ENCODE measurements around the gene HOMER2.
"Not testable (repeated sequence)": the region's sequence is repeated elsewhere in the genome, so short reads cannot be mapped to it uniquely, and the experiment has no call there.

HOMER2 gene

DNA sequence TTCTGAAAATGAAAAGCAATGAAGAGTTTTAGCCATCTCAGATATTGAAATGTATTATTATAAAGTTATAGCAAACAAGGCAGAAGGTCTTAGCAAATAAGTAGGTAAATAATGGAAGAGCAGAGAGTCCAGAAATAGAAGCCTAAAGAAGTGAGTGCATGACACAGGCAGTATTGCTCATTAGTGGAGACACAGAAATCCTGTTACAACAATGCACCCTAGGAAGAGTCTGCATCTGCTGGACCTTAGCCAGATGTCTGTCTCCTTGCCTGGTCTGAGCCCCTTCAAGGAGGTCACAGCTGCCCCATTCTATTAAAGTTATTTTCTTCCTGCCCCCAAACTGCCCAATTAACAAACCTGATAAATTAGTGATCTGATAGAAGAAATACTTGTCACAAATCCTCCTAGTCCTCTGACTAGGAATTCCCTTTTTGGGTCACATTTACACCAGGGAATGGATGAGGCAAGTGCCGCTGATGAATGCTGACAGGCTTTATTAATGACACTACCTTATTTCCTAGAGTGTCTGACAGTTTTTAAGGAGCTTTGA, 51.9 kb downstream of the HOMER2 start:
- in situ Hi-C loops (cut with MboI; ENCODE audit: low sequenced_read_pairs): no loop called here

DNA sequence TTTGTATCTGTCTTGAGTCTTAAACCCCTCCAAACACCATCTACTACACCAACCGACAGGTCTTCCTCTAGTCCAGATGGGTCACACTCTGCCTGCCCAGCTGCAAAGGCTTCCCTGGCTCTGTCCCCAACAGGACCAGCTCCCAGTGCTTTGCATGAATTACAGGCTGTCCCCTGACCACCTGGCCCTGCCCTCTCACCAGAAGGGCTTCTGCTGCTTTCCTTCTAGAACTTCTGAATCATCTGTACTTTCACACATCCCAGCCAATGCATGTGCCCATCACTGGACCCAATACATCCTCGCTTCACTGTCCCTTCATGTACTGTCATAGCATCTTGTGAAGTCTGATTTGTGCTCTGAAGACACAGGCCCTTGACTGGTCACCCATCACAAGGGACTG, 53.6 kb downstream of the HOMER2 start:
- in situ Hi-C loops (cut with MboI; ENCODE audit: low sequenced_read_pairs): no loop called here

DNA sequence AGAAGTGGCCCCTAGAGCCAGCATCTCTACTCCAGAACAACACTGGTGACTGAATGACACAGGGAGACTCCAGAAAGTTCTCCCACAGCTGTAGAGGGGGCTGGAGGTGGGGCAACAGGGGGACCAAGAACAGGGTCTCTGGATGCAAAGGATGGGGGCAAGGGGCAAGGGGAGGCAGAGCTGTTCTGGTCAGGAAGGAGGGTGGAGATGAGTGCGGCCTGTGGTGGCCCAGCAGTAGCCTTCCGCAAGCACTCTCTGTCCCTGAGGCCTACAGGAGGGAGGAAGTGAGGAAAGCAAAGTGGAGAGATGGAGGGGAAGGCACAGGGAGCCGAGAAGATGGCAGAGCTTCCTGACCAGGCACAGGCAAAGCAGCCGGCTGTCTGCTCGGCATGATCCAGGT, 56.5 kb downstream of the HOMER2 start:
- in situ Hi-C loops (cut with MboI; ENCODE audit: low sequenced_read_pairs): no loop called here

DNA sequence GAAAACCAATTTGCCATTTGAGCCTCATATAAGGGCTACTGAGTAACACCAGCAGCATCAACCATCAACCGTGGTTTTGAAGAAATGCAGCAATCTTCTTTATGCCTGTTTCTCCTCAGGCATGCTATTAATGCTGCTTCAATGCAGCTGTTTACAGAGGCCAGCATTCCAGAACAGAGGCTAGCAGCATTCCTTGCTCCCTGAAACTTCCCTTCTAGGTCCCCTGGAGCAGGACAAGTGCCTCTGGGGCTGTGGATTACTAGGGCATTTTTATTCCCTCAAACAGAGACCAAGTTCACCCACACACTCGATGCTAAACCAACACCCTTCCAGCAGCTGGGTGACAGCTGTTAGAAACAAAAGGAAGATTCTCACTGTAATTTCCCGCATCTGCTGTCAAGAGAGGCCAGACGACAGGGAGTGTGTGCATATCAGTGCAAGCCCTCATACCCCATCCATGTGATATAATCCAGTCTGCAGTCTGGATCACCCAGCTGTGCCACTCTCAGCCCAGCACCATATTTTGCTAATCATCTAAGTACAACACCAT, 57.5 kb downstream of the HOMER2 start:
- in situ Hi-C loops (cut with MboI; ENCODE audit: low sequenced_read_pairs): no loop called here

DNA sequence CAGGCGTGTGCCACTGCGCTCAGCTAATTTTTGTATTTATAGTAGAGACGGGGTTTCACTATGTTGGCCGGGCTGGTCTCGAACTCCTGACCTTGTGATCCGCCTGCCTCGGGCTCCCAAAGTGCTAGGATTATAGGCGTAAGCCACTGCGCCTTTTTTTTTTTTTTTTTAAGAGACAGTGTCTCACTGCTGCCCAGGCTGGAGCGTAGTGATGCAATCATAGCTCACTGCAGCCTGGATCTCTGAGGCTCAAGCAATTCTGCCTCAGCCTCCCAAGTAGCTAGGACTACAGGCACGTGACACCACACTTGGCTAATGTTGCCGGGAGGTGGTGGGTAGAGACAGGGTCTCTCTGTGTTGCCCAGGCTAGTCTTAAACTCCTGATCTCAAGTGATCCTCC, 59.0 kb downstream of the HOMER2 start:
- in situ Hi-C loops (cut with MboI; ENCODE audit: low sequenced_read_pairs): not testable (repeated sequence)

DNA sequence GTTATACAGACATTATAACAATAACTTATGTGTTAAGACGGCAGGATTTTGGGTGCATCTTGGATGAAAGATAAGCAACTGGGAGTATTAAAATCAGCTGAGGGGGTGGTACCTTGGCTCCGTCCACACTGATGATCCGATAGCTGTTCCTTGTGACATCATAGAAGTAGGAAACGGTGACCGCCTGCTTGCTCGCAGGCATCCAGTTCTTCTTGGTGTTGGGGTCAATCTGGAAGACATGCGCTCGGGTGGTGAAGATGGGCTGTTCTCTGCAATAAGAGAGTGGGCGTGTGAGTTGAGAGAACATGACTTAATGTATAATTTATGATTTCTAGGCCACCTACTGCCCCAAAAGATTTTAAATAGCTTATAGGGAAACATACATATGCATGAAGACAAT, 59.9 kb downstream of the HOMER2 start:
- in situ Hi-C loops (cut with MboI; ENCODE audit: low sequenced_read_pairs): no loop called here

DNA sequence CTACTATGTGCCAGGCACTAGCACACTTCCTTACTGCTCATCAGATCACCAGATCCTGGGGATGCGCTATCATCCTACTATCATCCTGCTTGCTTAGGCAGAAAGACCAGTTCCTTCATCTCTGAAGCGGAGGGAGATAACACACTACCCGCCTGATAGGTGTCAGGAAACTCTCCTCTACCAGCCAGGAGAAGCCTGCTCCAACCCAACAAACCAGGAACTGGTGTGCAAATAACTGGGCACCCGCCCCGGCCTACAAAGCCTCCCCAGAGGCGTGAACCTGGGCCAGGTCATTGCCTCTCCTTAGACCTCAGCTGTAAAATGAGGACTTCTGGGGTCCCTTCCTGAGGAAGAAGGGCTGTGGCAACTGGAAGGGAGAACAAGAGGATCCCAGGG, 61.5 kb downstream of the HOMER2 start:
- in situ Hi-C loops (cut with MboI; ENCODE audit: low sequenced_read_pairs): no loop called here

DNA sequence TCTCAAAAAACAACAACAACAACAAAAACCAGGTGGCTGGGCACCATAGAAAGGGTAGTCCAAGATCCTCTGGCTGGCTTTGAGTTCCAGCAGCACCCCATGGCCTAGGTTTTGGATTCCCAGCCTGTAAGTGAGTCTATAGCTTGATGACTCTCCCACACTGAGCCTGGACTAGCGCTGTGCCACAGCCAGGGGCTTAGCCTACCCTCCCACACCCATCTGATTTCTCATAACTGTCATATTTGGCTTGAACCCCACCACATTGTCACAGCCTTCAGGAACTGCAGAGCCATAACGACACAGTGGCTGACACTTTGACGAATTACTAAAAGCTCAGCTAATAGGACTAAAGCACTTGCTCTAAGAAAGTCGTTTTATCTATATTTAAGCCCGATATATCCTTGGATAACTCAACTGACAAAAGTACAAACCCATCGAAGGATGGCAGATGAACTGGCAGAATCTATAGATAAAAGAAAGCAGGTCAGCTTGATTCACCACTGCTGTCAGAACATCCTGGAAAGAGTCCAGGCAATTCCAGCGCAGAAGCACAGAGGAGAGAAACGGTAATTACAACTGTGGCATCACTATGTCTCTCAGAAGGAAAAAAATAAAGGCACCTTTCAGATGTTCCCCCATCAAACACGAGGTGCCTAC, 62.1 kb downstream of the HOMER2 start:
- in situ Hi-C loops (cut with MboI; ENCODE audit: low sequenced_read_pairs): no loop called here

DNA sequence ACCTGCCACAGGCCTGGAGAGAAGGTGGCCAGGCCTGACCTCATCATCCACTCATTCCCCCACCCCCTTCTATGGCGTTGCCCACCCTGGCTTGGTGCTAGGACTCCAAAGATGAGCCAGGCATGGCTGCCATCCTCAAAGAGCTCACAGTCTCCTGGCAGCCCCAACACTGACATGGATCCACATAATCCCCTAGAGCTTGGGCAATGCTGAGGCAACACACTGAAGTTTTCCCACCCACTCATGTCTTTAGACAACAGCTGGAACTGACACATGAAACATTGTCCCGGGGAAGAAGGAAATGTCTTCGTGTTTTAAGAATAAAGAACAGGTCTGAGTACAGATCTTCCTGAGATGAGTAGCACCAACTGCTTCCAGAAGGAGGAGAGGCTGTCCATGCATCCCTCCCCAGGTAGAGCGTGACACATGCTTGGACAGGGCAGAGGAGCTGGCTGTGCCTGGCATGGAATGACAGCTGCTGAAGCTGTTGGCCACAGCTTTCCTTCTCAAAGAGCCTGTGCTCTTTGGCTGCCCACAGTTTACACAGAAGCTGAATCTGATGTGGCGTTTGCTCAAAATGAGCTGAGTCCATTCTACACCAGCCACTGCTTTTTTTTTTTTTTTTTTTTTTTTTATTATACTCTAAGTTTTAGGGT, 70.1 kb downstream of the HOMER2 start:
- in situ Hi-C loops (cut with MboI; ENCODE audit: low sequenced_read_pairs): no loop called here

DNA sequence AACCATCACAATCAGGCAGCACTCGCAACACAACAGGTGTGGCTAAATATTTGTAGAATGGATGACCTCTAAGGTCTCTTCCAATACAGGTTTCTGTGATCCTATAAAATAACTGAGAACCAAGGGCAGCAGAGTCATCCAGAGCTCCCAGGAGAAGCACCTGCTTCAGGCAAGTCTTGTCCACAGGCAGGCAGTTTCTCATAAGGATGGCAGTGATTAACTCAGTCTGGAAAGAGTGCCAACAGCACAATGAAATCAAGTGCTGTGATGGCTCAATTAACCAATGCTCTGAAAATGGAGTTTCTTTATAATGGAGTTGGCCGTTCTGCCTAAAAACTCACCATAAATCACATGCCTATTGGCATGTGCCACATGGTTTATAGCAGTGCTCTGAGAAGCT, 70.8 kb downstream of the HOMER2 start:
- in situ Hi-C loops (cut with MboI; ENCODE audit: low sequenced_read_pairs): no loop called here

DNA sequence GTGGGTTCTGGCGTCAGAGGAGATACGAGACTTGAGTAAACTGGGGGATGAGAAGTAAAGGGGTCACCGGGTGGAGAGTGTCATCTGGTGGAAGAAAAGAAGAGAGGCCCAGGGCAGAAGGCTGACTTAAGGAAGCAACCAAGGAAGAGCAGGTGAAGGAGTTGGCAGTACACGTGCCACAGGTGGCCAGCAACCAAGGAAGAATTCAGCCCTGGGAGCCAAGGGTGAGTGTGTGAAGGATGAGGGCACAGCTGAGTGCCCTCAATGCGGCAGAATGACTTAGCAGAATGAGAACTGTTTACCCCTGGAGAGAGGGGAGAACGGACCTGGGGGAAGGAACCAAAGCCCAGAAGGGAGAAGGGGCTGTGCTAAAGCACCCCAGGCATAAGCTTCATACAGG, 71.8 kb downstream of the HOMER2 start:
- in situ Hi-C loops (cut with MboI; ENCODE audit: low sequenced_read_pairs): no loop called here

DNA sequence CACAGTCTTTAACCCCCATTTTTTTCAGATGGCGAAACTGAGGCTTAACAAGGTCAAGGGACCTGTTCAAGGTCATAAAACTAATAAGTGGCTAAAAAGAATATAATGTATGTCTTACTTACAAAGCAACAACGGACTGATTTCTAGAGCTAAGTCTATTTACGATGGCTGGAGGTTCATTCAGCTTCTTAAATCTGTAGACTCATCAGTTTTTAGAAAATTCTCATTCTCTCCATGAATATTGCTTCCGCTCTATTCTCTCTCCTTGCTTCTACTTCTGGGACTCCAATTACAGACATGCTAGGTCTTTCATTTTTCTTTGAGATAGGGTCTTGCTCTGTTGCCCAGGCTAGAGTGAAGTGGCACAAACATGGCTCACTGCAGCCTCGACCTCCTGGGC, 74.2 kb downstream of the HOMER2 start:
- in situ Hi-C loops (cut with MboI; ENCODE audit: low sequenced_read_pairs): no loop called here

DNA sequence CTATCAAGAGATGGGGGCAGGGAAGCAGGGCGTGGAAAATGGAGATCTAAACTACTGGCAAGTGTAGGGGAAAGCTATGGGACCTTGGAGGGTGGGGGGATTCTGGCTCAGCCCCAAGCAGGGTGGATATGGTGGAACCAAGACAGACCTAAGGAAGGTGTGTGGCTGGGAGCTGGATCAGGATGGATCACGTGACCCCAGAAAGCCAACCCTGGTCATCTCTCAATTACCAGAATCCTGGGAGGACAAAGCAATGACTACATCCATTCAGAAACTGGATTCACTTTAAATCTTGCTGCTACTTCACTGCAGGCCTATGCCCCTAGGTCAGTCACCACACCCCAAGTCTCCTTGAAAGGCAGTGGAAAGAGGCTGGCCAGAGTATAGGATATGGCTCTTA, 74.7 kb downstream of the HOMER2 start:
- in situ Hi-C loops (cut with MboI; ENCODE audit: low sequenced_read_pairs): no loop called here

DNA sequence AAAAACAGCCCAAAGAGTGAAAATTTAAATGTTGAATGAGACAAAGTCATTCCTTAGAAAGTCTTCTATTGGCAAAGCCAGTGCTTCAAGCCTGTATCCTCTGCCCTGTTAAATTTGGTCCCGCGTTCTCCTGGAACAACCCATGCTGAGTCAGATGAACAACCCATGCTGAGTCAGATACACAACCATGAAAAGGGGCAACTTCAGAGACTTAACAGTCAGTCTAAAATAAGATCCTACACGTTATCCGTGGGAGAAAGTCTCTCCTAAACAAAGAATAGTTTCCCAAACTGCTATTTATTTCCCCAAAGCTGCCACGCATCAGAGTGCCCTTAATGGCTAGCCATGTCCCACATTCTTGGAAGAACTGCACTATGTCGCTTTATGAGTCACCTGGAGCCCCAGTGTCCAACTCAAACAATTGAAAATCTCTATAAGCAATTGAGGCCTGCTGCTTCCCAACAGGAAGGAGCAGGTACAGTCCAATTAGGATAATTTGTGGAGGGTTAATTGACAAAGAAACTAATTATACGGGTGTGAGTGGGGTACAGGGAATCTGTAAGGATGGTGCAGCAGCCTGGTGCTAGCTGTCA, 77.0 kb downstream of the HOMER2 start:
- in situ Hi-C loops (cut with MboI; ENCODE audit: low sequenced_read_pairs): no loop called here

DNA sequence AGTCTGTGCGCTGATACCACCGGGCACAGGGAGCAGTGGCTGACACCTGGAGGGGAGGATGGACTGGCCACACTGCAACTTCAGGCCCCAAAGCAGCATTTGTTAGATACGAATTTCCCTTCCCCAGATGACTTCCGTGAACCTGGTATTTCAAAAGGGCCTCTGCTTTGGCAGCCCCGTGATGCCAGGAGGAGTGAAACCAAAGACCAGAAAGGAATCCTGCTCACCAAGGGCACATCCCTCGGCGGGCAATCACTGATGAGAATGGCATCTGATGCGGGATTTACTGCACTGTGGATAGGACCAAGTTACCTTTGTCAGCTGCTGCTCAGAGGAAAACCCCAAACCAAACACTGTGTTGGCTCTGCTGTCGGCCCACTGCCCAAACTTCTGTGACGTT, 77.6 kb downstream of the HOMER2 start:
- in situ Hi-C loops (cut with MboI; ENCODE audit: low sequenced_read_pairs): no loop called here

DNA sequence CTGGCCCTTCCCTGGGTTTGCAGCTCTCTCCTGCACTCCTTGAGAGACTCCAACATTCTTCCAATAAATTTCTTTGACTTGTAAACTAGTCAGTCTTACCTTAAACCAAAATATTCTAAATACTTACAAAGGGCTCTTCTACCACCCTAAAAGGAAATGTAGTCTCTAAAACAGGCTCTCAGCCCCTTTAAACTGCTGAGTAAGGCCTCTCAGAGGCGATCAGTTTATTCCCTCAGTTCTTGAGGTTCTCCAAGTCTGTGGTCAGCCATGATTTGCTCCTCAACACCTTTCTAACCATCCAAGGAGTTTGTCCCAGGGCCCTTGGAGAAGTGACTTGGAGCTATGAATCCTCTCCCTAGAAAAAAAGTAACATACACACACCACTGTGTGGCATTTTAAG, 78.3 kb downstream of the HOMER2 start:
- in situ Hi-C loops (cut with MboI; ENCODE audit: low sequenced_read_pairs): no loop called here

DNA sequence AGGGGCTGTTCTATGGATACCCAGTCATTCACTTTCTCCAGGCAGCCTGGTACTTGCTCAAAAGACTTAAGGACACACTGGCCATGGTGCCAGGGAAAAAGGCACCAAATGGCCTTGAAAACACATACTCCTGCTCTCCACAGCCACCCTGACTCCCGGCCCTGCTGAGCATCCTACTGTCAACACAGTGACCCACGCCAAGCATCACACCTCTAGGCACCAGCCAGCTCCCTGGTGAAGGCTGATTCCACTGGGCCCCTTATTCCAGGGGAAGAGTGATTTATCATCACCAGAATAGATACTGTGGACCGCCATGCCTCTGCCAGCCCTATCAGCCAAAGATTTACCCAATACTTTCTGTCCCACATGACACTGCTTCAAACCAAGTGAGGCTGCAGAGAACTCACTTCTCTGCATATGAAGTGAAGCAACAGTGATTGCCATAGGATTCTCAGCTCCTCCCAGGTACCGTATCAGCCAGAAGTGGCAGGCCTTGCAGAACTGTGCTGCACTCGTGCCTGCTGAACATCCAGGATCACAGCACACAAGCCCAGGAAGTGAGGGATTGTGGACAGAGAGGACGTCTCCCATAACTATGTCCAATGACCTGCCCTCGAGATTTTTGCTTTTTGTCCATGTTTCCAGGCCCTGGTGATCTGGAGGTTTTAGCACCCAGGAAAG, 79.4 kb downstream of the HOMER2 start:
- in situ Hi-C loops (cut with MboI; ENCODE audit: low sequenced_read_pairs): no loop called here

DNA sequence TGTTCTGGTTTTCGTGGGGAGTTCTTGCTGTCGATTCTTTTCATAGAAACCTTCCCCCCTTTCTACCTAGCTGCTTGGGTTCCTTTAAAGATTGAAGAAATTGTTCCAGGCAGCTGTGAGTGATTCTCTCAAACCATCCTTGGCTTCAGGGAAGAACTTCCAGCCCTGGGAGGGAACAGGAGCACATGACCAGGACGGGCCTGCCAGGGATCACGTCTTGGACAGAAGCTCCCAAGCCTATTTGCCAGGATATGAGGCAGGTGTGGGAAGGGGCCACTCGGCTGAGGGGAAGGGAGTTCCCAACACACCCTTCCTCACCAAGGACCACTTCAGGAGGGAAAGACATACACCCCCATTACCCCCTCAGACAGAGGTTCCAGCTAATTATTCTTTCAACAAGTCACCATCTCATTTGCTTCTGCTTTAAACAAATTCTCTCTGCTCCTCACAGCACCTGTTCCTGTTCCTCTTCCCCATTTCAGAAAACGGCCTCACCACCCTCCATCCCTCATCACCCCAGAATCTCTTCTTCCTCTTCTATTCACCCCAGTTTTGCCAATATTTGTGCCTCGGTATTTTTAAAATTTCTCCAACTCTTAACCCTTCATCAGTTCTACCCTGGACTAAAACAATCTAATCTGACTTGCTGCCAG, 80.6 kb downstream of the HOMER2 start:
- in situ Hi-C loops (cut with MboI; ENCODE audit: low sequenced_read_pairs): no loop called here

DNA sequence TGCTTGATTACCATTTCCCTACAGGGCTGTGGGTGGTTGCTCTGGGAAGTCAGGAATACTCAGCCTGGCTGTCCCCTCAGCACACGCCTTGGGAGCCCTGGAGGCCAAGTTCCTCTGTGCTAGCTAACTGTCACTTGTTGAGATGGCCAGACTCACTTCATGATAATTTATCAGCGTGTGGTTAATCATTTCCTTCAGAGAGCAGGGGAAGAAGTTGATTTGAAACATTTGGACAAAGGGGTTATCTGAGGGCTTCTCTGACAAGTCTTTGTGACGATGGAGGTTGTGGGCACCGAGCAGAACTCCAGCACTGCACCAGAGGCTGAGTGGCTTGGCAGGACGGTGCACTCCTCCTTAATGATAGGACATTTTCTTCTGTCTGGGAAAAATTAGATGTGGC, 81.2 kb downstream of the HOMER2 start:
- in situ Hi-C loops (cut with MboI; ENCODE audit: low sequenced_read_pairs): no loop called here

DNA sequence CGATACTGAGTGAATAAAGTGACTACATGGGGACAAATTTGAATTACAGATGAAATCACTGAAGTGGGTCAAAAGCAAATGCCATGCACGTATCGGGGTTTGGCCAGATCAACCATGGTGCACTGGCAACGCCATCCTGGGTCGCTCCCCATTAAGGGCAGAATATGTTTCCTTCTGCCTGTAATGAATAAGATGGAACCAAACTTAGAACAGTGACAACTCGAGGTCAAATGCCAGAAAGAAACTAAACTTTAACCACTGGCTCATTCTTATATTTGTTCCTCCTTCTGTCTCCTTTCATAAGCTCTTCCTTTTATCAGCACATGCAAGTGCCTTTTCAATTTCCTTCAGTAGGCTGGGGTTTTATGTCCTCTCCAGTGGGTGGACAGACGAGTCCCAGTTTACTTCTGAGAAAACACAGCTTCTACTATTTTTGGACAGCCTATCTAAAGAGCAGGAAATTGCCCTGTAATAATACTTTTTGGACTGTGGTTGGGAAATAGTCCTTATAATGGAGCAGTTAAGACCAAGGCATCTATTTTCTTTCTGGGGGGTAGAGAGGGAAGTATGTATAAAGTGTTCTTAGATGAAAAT, 81.7 kb downstream of the HOMER2 start:
- in situ Hi-C loops (cut with MboI; ENCODE audit: low sequenced_read_pairs): no loop called here

DNA sequence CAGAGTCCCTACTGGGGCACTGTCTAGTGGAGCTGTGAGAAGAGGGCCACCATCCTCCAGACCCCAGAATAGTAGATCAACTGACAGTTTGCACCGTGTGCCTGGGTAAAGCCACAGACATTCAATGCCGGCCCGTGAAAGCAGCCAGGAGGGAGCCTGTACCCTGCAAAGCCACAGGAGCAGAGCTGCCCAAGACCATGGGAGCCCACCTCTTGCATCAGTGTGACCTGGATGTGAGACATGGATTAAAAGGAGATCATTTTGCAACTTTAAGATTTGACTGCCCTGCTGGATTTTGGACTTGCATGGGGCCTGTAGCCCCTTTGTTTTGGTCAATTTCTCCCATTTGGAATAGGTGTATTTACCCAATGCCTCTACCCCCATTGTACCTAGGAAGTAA, 86.5 kb downstream of the HOMER2 start:
- in situ Hi-C loops (cut with MboI; ENCODE audit: low sequenced_read_pairs): not testable (repeated sequence)

Measured in hTERT RPE-1 (cell line).